Measurements from ENCODE around the gene CIRBP. TPM values are rescaled to one million over a fixed set of nuclear protein-coding genes. Genes with fewer than 3 reads are reported as not detected.

The CIRBP gene
- total RNA-seq, 4 donors from 2014 or later: 274 to 578 (median 418) TPM

GRCh38 chr19:1266129-1266915 lies 2.8 kb upstream of the CIRBP start:
- Histone ChIP-seq H3K9me3 (no peaks in the 10 kb centered on the region), H3K4me1 (peaks cover 54 to 60% of the 10 kb centered on the region in 2 donors), H3K27me3 (no peaks in the 10 kb centered on the region), H3K36me3 (peaks cover 0 to 6% of the 10 kb centered on the region in 2 donors), H3K4me3 (peak overlapping the region; percentile 37 to 86 (median 60)), H3K27ac (peak overlapping the region; percentile 92 to 99 (median 98))
- DNase-seq: peak in 1 of 2 donors; percentile 76
- peak in 1 of 2 donors; percentile 22 for TF ChIP-seq POLR2A (IDR thresholded peaks at IDR 0.05)
- TF ChIP-seq, protein P1, sequence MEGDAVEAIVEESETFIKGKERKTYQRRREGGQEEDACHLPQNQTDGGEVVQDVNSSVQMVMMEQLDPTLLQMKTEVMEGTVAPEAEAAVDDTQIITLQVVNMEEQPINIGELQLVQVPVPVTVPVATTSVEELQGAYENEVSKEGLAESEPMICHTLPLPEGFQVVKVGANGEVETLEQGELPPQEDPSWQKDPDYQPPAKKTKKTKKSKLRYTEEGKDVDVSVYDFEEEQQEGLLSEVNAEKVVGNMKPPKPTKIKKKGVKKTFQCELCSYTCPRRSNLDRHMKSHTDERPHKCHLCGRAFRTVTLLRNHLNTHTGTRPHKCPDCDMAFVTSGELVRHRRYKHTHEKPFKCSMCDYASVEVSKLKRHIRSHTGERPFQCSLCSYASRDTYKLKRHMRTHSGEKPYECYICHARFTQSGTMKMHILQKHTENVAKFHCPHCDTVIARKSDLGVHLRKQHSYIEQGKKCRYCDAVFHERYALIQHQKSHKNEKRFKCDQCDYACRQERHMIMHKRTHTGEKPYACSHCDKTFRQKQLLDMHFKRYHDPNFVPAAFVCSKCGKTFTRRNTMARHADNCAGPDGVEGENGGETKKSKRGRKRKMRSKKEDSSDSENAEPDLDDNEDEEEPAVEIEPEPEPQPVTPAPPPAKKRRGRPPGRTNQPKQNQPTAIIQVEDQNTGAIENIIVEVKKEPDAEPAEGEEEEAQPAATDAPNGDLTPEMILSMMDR (IDR thresholded peaks at IDR 0.05 in 4 of 5, conservative IDR thresholded peaks at IDR 0.05 in 1 of 5): no peak
- ATAC-seq: peak; percentile 3 to 14
- intact Hi-C loops (cut with DNase I; ENCODE audit: low total_unique reads): loop anchor here (1.0 to 2.0 kb wide), 2 partner anchors 13 to 52 kb away; no protein-coding TSS in a partner anchor
- in situ Hi-C loops (cut with MboI; ENCODE audit: low sequenced_read_pairs in 4 of 4): no loop called here

GRCh38 chr19:1266916-1267476 lies 2.1 kb upstream of the CIRBP start:
- H3K27me3 ChIP-seq: no peaks in the 10 kb centered on the region
- H3K9me3 ChIP-seq: no peaks in the 10 kb centered on the region
- peaks cover 0 to 12% of the 10 kb centered on the region in 2 donors for H3K36me3 ChIP-seq
- peak overlapping the region; percentile 92 to 99 (median 98) for H3K27ac ChIP-seq
- peaks cover 52 to 60% of the 10 kb centered on the region in 2 donors for H3K4me1 ChIP-seq
- DNase-seq (peak in 1 of 2 donors; percentile 67), ATAC-seq (peak; percentile 15 to 27)
- intact Hi-C loops (cut with DNase I; ENCODE audit: low total_unique reads): loop anchor here (1.0 to 2.0 kb wide), 3 partner anchors 14 to 52 kb away; no protein-coding TSS in a partner anchor
- in situ Hi-C loops (cut with MboI; ENCODE audit: low sequenced_read_pairs in 4 of 4): no loop called here
- H3K4me3 ChIP-seq: peak overlapping the region; percentile 37 to 86 (median 60)
- no peak for TF ChIP-seq POLR2A (IDR thresholded peaks at IDR 0.05)
- TF ChIP-seq, protein P1 (IDR thresholded peaks at IDR 0.05 in 4 of 5, conservative IDR thresholded peaks at IDR 0.05 in 1 of 5): peak; percentile 90 to 100 (median 99)

DNA sequence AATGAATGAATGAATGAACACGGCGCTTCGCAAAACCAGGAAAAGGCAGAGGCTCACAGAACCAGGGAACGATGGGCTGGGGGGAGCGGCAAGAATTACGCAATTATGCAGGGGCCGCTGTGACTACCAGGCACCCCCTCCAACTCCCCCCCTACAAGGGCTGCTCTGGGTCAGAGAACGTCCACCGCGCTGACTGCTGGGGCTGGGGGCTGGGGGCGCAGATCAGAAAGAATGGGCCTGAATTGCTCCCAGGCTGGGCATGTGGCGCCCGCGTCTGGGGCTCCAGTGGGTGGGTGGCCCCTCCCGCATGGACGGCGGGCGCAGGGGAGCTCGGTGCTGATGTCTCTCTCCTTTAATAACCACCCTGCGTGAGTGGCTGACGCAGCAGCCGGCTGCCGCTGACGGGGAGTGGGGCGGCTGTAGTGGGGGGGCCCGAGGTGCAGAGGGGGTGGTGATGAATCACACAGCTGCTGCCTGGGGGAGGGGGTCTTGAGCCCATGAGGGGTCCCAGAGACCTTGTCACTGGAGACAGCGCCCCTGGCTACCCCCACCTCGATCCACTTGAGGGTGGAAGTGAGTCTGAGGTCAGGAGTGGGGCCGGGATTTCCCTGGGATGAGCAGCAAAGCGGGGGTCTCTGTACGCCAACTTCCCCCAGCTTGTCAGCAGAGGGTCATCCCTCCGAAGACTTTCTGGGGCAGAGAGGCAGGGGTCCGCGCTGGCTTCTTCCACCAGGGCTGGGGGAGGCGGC lies 1.5 kb upstream of the CIRBP start:
- in situ Hi-C loops (cut with MboI; ENCODE audit: low sequenced_read_pairs in 4 of 4): no loop called here
- ATAC-seq (no peak), DNase-seq (peak in 1 of 2 donors; percentile 29)
- intact Hi-C loops (cut with DNase I; ENCODE audit: low total_unique reads): loop anchor here (1.0 to 2.0 kb wide), 2 partner anchors 23 to 53 kb away; no protein-coding TSS in a partner anchor
- no peaks in the 10 kb centered on the region for H3K27me3 ChIP-seq
- H3K9me3 ChIP-seq: no peaks in the 10 kb centered on the region
- H3K27ac ChIP-seq: peak overlapping the region; percentile 92 to 99 (median 98)
- H3K36me3 ChIP-seq: peaks cover 0 to 19% of the 10 kb centered on the region in 2 donors
- peak overlapping the region in 2 of 4 donors; percentile 56 to 86 for H3K4me3 ChIP-seq
- peaks cover 52 to 60% of the 10 kb centered on the region in 2 donors for H3K4me1 ChIP-seq
- TF ChIP-seq, protein P1 (IDR thresholded peaks at IDR 0.05 in 4 of 5, conservative IDR thresholded peaks at IDR 0.05 in 1 of 5): no peak
- no peak for TF ChIP-seq POLR2A (IDR thresholded peaks at IDR 0.05)

DNA sequence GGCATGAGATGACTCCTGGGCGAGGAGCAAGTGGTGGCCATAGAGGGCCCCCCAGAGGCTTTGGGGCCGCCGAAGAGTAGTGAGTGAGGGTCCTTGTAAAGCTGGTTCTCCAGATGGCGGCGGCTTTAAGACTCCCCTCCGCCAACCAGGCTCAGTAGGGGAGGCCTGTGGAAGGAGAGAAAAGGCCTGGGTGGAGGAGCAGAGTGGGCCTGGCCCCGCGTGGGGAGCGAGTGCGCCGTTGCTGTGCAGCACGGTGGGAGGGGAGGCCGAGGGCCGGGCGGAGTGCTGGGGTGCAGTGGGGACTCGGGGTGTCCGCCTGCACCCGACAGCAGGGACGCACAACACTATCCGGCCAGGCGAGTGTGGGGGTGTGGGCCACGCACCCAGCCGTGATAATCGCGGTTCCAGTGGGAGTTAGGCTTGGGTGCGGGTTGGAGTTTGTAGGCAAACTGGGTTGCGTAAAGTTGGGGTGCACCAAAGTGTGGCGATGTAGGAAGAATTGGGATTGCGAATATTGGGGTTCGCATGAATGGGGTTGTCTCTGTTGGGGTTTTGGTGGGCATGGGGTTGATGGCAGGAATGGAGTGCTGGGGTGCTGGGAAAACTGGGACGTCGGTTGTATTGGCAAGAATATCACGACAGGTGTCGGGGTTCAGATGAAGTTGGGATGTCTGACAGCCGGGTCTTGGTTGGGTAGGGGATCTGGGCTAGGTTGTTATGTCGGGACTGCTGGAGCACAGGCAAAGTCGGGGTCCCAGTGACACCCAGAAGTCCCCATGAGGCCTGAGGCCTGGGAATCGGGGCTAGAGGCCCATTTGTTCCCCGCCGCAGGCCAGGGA lies 687 bp upstream of the CIRBP start:
- Histone ChIP-seq H3K36me3 (peaks cover 0 to 27% of the 10 kb centered on the region in 2 donors), H3K9me3 (no peaks in the 10 kb centered on the region), H3K4me3 (peak overlapping the region in 2 of 4 donors; percentile 30 to 69), H3K4me1 (peaks cover 59 to 66% of the 10 kb centered on the region in 2 donors), H3K27ac (peak overlapping the region; percentile 92 to 99 (median 98)), H3K27me3 (no peaks in the 10 kb centered on the region)
- in situ Hi-C loops (cut with MboI; ENCODE audit: low sequenced_read_pairs in 4 of 4): no loop called here
- intact Hi-C loops (cut with DNase I; ENCODE audit: low total_unique reads): loop anchor here (1.0 kb wide), 1 partner anchor 166 kb away; no protein-coding TSS in a partner anchor
- TF ChIP-seq POLR2A (IDR thresholded peaks at IDR 0.05): no peak
- TF ChIP-seq, protein P1 (IDR thresholded peaks at IDR 0.05 in 4 of 5, conservative IDR thresholded peaks at IDR 0.05 in 1 of 5): peak in 1 of 5 experiments; percentile 17
- peak in 1 of 2 donors; percentile 36 for DNase-seq
- ATAC-seq: no peak
